HepG2 (cell line): Measurements from ENCODE around the gene BAIAP3. TPM values are rescaled to one million over a fixed set of nuclear protein-coding genes. Genes with fewer than 3 reads are reported as not detected.
A peak's percentile ranks its signal among the peaks of the same experiment; 100 is the strongest.

ENCODE experiments used
- ARID4A ChIP-seq: sonication (generic); formaldehyde crosslinking; IDR thresholded peaks from 2 replicates; pipeline ENCODE4 v1.5.0; 2020; ENCODE audit warnings: mild to moderate bottlenecking, missing genetic modification reagents, borderline replicate concordance
- BRF2 ChIP-seq: sonication (generic); formaldehyde crosslinking; IDR thresholded peaks from 2 replicates; pipeline ENCODE4 v1.8.1; 2022; ENCODE audit warnings: mild to moderate bottlenecking, missing genetic modification reagents
- CSRNP2 ChIP-seq: sonication (generic); formaldehyde crosslinking; conservative IDR thresholded peaks from 2 replicates; pipeline ENCODE4 v1.8.0; 2022; ENCODE audit warnings: low read depth, missing genetic modification reagents
- DMTF1 ChIP-seq: sonication (generic); formaldehyde crosslinking; IDR thresholded peaks from 2 replicates; pipeline ENCODE4 v1.4.0; 2020; ENCODE audit warnings: mild to moderate bottlenecking, missing genetic modification reagents
- DRAP1 ChIP-seq: IDR thresholded peaks from 2 replicates; pipeline ENCODE4 v1.6.1; 2016; ENCODE audit warnings: missing genetic modification reagents, missing compliant biosample characterization
- HNRNPK ChIP-seq: fragments of 200-400 bp; formaldehyde crosslinking; IDR thresholded peaks from 2 replicates; pipeline ENCODE4 v1.6.1; 2018; ENCODE audit warnings: low read length, low read depth, moderate library complexity, mild to moderate bottlenecking; ENCODE audit not compliant: poor library complexity, severe bottlenecking
- HOXA7 ChIP-seq: sonication (generic); formaldehyde crosslinking; IDR thresholded peaks from 2 replicates; pipeline ENCODE4 v1.8.1; 2022; ENCODE audit warnings: mild to moderate bottlenecking, missing genetic modification reagents, moderate library complexity
- JDP2 ChIP-seq: sonication (generic); formaldehyde crosslinking; IDR thresholded peaks from 2 replicates; pipeline ENCODE4 v1.8.1; 2022; ENCODE audit warnings: missing genetic modification reagents, borderline replicate concordance
- MBD4 ChIP-seq: IDR thresholded peaks from 2 replicates; pipeline ENCODE4 v1.6.1; 2012; ENCODE audit warnings: low read length, inconsistent platforms, borderline replicate concordance
- MXD1 ChIP-seq: sonication (generic); formaldehyde crosslinking; IDR thresholded peaks from 2 replicates; pipeline ENCODE4 v1.4.0; 2020; ENCODE audit warnings: mild to moderate bottlenecking, missing genetic modification reagents
- POLR2G ChIP-seq: fragments of 200-400 bp; formaldehyde crosslinking; IDR thresholded peaks from 2 replicates; pipeline ENCODE4 v1.6.1; 2018; ENCODE audit warnings: mild to moderate bottlenecking, low read depth, low read length, moderate library complexity
- RXRA ChIP-seq: sonication (generic); formaldehyde crosslinking; IDR thresholded peaks from 2 replicates; pipeline ENCODE4 v1.5.1; 2020; ENCODE audit warnings: missing genetic modification reagents
- SAP130 ChIP-seq: IDR thresholded peaks from 2 replicates; pipeline ENCODE4 v1.6.1; 2016; ENCODE audit warnings: low read depth
- SP2 ChIP-seq: sonication (generic); formaldehyde crosslinking; IDR thresholded peaks from 2 replicates; pipeline ENCODE4 v1.5.1; 2020; ENCODE audit warnings: mild to moderate bottlenecking, missing genetic modification reagents
- ZFY ChIP-seq: sonication (generic); formaldehyde crosslinking; IDR thresholded peaks from 2 replicates; pipeline ENCODE4 v1.4.0; 2020; ENCODE audit warnings: missing genetic modification reagents
- ZNF598 ChIP-seq: sonication (generic); formaldehyde crosslinking; IDR thresholded peaks from 2 replicates; pipeline ENCODE4 v1.5.1; 2020; ENCODE audit warnings: mild to moderate bottlenecking, missing genetic modification reagents, borderline replicate concordance
- ZNF607 ChIP-seq: sonication (generic); formaldehyde crosslinking; IDR thresholded peaks from 2 replicates; pipeline ENCODE4 v1.5.1; 2020; ENCODE audit warnings: missing genetic modification reagents, mild to moderate bottlenecking, borderline replicate concordance
- ZSCAN25 ChIP-seq: sonication (generic); formaldehyde crosslinking; IDR thresholded peaks from 2 replicates; pipeline ENCODE4 v1.8.0; 2022; ENCODE audit warnings: mild to moderate bottlenecking, missing genetic modification reagents
- polyA plus RNA-seq, 8 experiments: library from polyadenylated mRNA; depleted of rRNA in 3 of 8; stranded (reverse) in 7 of 8; unstranded in 1 of 8; fragments of >200 nt; fragmentation: Illumina TruSeq in 4 of 8; extraction: Trizol in 4 of 8; gene quantifications; 2 replicates each; pipeline versions ENCODE4 v1.2.1 to v1.2.3, GENCODE V29; 2011 to 2016; ENCODE audit warnings: low read depth in 4 of 8, missing spikeins in 1 of 8, mixed read lengths in 1 of 8; ENCODE audit not compliant: insufficient read depth in 1 of 8
- total RNA-seq, 5 experiments: library from RNA; depleted of rRNA; stranded (reverse); fragments of >200 nt; fragmentation: Illumina TruSeq; extraction: Trizol; gene quantifications; 2 replicates each; pipeline ENCODE4 v1.2.3, GENCODE V29; 2016; ENCODE audit warnings: low read depth in 1 of 5

The BAIAP3 gene
- total and polyA plus RNA-seq, 2 of the 13 experiments (the other 11 are each of a cell fraction or from before 2014, with no cell fraction given): 3.2 to 5.7 TPM

- TF ChIP-seq DMTF1 (CRISPR knock-in tag) (no peak), HOXA7 (CRISPR knock-in tag) (no peak), MXD1 (CRISPR knock-in tag) (no peak), SAP130 (CRISPR knock-in tag) (peak; percentile 93), SP2 (CRISPR knock-in tag) (peak; percentile 94), BRF2 (CRISPR knock-in tag) (no peak), ZNF607 (CRISPR knock-in tag) (no peak), RXRA (peak; percentile 54; the same call in 1 of the 2 replicates), POLR2G (no peak), ZFY (CRISPR knock-in tag) (peak; percentile 20; the same call in 1 of the 2 replicates), ARID4A (peak; percentile 86; the same call in 1 of the 2 replicates), ZNF598 (CRISPR knock-in tag) (no peak), DRAP1 (peak; percentile 98), HNRNPK (no peak), JDP2 (CRISPR knock-in tag) (no peak), MBD4 (no peak), CSRNP2 (CRISPR knock-in tag) (no peak), ZSCAN25 (CRISPR knock-in tag) (no peak)
These were observed 9.3 kb downstream of the BAIAP3 start (continued) for GRCh38 chr16:1342526-1343427.
